ENCODE results near the gene RAB11FIP4. TPM values are rescaled to one million over a fixed set of nuclear protein-coding genes. Genes with fewer than 3 reads are reported as not detected.

Gene RAB11FIP4
- total RNA-seq, 1 experiment from 2014 or later, result 54.9 TPM

- ChIA-PET POLR2A (no interaction called here), CTCF (interaction anchor here (1.4 to 4.0 kb wide), 5 partner anchors 9 to 51 kb away, joined by 3 to 19 read pairs (median 9); no protein-coding TSS in a partner anchor)
- no peak for ATAC-seq
- TF ChIP-seq MAX (CRISPR knock-in tag; IDR thresholded peaks at IDR 0.05) (no peak), ZNF219 (CRISPR knock-in tag; IDR thresholded peaks at IDR 0.05; ENCODE audit: borderline replicate concordance) (no peak), JAZF1 (CRISPR knock-in tag; IDR thresholded peaks at IDR 0.05) (no peak)
- Mint-ChIP-seq H3K27ac (0 out of 2 replicates have a peak overlapping the region, but pooled peaks have one; percentile 63), H3K4me1 (peaks cover 41% of the 10 kb centered on the region), H3K9me3 (no peaks in the 10 kb centered on the region), H3K36me3 (no peaks in the 10 kb centered on the region), H3K4me3 (no peak overlapping the region), H3K27me3 (ENCODE audit: low read depth) (no peaks in the 10 kb centered on the region; the same call in 1 of the 2 replicates)
- DNase-seq (ENCODE audit: low spot score), result no peak
Observed at GRCh38 chr17:31466096-31466760, 74.8 kb downstream of the RAB11FIP4 start.

DNA sequence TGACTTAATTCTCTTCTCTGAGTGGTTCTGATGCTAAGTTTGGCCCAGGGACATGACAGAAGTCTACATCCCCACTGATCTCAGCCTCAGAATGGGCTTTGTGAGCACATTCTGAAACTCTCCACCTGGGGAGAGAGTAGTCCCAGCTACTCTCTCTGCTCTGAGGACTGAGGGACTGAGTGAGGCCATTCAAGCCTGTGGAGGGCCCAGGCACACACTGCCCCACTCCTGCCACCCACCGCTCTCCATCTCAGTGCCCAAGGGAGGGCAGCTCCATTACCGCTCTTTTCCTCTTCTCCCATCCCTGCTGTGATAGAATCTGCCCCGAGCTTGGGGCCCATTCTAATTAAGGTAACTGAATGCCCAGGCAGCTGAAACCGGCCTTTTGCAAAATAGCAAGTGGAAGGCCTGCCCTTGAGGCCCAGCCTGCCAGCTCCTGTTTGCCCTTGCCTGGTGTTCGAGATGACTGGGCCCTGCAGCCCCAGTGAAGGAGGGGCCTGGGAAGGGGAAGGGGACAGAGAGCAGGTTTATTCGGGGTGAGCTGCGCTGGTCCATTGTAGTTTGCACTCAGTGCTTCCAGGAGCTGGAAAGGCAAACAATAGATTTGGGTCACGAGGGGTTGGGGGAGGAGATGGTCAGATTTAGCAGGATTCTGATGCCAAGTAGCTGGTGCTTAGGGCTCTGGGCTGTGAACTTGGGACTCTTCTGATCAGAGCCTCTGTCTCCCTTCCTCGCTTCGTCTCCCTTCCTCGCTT is 76.2 kb downstream of the RAB11FIP4 start:
- ATAC-seq (peak; percentile 15), DNase-seq (ENCODE audit: low spot score) (peak; percentile 34)
- Mint-ChIP-seq H3K27me3 (ENCODE audit: low read depth) (no peaks in the 10 kb centered on the region; the same call in 1 of the 2 replicates), H3K4me1 (peaks cover 49% of the 10 kb centered on the region), H3K36me3 (no peaks in the 10 kb centered on the region), H3K4me3 (no peak overlapping the region), H3K9me3 (no peaks in the 10 kb centered on the region), H3K27ac (peak overlapping the region; percentile 90)
- ChIA-PET CTCF (interaction anchor here (0.9 to 4.0 kb wide), 9 partner anchors 10 to 79 kb away, joined by 3 to 19 read pairs (median 7); no protein-coding TSS in a partner anchor), POLR2A (interaction anchor here (0.8 to 2.0 kb wide), 4 partner anchors 19 to 82 kb away, joined by 3 to 5 read pairs (median 4); no protein-coding TSS in a partner anchor)
- TF ChIP-seq NR2C2 (CRISPR knock-in tag; IDR thresholded peaks at IDR 0.05) (no peak), PRDM15 (CRISPR knock-in tag; IDR thresholded peaks at IDR 0.05) (peak; percentile 44), TCF7 (CRISPR knock-in tag; IDR thresholded peaks at IDR 0.05; ENCODE audit: low read depth) (no peak), NFATC4 (CRISPR knock-in tag; IDR thresholded peaks at IDR 0.05) (no peak), MXD4 (CRISPR knock-in tag; IDR thresholded peaks at IDR 0.05; ENCODE audit: borderline replicate concordance) (no peak), ZSCAN18 (CRISPR knock-in tag; IDR thresholded peaks at IDR 0.05) (no peak), SP1 (CRISPR knock-in tag; conservative IDR thresholded peaks at IDR 0.05) (no peak), E2F5 (CRISPR knock-in tag; IDR thresholded peaks at IDR 0.05) (no peak), PREB (CRISPR knock-in tag; IDR thresholded peaks at IDR 0.05; ENCODE audit: borderline replicate concordance) (no peak), ZNF232 (CRISPR knock-in tag; IDR thresholded peaks at IDR 0.05) (no peak), ZNF423 (CRISPR knock-in tag; IDR thresholded peaks at IDR 0.05) (no peak), USF2 (CRISPR knock-in tag; IDR thresholded peaks at IDR 0.05) (peak; percentile 45), ZNF263 (CRISPR knock-in tag; IDR thresholded peaks at IDR 0.05; ENCODE audit: low read depth) (no peak), EMX1 (CRISPR knock-in tag; IDR thresholded peaks at IDR 0.05) (no peak)
- TF ChIP-seq, protein P1, sequence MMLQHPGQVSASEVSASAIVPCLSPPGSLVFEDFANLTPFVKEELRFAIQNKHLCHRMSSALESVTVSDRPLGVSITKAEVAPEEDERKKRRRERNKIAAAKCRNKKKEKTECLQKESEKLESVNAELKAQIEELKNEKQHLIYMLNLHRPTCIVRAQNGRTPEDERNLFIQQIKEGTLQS (CRISPR knock-in tag; conservative IDR thresholded peaks at IDR 0.05), result no peak

Data from WTC11 (cell line).